Suppressor macrophage treated with lipopolysaccharide for 4 hours (primary cell): ENCODE data around the gene ZHX3.
"Not testable (repeated sequence)": the region's sequence is repeated elsewhere in the genome, so short reads cannot be mapped to it uniquely, and the experiment has no call there.

Experiments used
- DNase-seq: peaks from one replicate; pipeline ENCODE4 v3.0.0-alpha.2; 2020

The ZHX3 gene

DNA sequence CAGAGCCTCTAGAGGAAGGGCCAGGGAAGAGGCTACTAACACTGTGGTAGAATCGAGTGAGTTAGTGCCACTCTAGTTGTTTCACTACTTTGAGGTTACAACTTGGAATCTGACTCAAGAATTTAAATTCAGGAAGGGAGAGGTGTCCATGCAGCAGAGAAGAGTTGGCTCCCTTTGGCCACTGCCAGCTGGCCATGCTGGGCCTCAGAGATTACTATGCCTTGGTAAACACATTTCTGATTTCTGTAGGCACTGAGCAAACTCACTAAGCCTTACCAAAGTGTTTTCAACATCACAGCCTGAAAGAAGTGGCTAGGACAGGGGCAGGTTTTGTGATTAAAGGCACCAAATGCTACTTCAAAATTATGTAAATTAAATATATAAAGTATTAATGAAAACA, 61.9 kb downstream of the ZHX3 start:
- no peak for DNase-seq

DNA sequence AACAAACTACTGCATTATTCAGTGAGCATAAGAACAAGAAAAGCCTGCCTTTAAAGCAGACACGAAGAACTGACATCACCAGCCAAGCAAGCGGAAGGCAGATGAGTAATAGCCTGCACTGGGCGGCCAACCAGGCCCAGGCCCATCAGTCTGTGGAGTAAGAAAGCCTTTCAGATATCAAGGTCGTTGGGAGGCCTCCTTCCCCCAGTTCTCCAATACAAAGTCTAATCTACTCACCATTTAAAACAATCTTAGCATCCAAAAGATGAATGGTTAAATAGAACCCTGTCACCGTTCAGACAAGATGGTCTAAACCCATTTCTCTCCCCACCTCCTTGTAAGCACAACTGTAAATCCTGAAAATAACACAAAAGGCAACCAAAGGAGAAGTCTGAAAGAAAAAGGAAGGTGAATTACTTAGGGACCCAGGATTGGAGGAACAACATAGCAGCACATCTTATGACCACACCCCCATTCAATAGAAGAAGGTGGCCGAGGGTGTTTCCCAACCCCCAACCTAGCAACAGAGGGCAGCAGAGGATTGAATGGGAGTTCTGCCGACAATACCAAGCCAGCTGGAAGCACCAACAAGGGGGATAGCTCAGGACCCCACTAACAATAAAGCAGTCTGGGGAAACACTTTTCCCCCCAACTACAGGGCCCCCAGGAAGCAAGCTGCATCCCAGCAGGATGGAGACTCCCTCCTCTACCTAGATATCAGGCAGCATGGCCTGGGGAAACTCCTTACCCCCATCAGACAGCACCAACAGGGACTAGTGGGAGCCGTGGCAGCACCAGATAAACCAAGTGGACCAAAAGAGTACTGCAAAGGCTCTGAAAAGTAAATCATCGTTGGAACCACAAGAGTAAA, 67.9 kb downstream of the ZHX3 start:
- peak; percentile 28 for DNase-seq

DNA sequence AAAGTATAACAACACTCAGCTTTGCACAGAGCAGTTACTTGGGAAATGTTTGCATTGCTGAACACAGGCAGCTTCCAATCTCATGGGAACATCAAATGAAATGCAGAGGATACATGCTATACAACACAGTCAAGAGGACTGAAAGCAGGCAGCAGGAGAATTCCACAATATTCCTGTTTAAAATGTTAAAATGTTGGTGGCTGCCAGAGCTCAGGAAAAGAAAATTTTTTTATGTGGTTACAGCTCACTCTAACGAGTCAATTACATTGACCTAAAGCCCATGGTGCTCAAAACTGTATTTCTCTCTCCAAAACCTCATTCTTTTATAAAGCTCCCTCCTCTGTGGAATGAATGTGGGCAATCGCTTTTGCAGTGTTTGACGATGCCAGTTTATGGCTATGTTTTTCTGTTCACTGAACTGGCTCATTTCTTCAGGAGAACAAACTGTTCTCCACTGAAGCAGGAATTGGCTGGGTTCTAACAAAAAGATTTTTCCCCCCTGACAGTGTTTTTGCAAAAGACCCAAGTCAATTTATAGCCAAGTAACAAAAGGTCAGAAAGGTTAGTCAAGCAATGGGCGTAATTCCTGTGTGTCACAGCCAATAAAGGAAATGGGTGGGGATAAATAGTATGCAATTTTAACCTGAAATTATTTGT, 69.0 kb downstream of the ZHX3 start:
- DNase-seq = no peak

DNA sequence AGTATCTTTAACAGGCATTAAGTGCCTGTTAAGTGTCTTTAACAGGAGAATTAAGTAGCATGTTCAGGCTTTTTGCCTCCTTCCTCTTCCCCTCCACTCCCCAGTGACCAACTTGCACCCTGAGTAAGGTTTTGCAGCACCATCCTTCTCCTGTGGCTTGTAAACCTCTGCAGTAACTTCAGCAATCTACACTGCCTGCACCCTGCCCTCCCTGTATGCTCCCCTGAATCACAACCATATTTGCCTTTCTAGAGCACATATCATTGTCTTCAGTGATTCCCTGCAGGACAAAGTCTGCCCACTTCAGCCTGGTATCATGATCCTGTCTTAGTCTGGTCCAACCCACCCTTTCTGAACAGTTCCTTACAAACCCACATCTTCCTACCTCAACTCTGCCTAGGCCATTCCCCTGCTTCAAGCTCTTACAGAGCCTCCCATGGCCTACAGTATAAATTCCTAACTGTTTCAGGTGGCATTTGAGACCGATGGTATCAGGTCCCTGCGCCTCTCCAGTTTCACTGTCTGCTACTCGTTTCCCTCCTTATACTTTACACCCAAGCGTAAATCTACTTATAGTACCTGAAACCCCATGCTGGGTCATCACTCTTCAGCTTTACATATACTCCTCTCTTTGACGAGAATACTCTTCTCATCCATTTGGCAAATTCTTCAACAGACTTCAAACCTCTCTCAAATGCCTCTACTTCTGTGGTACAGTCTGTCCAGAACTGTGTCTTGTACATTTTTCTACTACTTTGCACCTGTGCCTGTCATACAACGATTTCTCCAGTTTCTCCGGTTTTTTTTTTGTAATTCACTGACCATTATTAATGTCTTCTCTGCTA, 69.8 kb downstream of the ZHX3 start:
- no peak for DNase-seq

DNA sequence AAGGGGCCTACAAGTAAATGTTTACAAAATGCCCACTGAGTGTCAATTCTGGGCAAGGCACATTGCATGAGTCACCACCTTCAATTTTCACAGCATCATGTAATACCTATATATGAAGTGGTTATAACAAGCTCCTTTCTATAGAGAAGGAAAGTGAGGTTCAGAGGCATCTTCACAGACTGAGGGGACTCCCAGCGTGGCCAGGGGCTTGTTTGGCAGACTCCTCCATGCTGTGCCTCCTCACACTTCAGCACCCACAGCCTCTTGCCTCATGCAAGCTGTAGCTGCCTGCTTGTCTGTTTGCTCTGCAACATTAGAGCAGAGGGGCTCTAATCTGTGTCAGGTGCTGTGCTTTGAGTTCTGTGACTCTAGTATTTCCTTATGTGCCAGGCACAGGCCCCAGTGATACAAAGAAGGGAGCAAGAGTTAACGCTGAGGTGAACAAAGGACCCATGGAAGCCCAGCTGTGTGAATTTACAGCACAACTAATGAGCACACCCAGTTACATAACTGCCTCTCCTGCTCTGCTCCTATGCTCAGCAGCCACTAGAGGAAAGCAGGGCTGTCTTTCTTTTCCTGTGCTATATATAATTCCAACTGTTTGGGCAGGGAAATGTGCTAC, 72.3 kb downstream of the ZHX3 start:
- no peak for DNase-seq

DNA sequence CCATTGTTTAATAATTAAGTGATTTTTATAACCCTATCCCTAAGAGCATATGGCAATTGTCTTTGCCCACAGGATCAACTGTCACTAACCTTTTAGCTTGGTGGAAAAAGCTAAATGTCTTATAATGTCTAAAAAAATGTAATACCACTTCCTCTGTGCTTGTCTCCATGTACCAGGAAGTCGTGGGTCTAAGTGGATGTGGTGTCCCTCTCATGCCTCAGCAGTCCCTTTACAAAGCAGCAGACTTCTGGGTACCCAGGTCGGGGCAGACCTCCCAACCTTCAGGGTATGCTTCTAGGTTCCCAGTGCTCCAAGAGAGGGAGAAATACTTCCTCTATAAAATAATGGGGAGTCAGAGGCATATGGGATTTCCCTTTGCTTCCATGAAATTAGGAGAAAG, 74.7 kb downstream of the ZHX3 start:
- DNase-seq = no peak

DNA sequence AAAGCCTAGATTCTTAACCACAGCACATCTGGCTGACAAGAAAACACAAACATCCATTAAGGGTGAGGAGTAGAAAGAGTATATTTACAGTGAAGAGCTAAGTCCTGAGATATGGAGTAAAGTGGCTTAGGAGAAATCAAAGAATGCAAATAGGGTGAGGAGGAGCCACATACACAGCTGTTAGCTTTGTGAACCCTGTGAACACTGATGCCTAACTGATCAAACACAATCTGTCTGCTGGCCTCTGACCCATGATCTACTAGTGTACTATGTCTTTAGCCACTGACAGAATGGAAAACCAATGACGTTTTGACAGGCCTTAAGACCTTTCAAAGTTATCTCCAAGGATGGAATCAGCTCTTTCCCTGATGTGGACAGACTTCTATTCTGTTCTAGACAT, 75.2 kb downstream of the ZHX3 start:
- DNase-seq = no peak

DNA sequence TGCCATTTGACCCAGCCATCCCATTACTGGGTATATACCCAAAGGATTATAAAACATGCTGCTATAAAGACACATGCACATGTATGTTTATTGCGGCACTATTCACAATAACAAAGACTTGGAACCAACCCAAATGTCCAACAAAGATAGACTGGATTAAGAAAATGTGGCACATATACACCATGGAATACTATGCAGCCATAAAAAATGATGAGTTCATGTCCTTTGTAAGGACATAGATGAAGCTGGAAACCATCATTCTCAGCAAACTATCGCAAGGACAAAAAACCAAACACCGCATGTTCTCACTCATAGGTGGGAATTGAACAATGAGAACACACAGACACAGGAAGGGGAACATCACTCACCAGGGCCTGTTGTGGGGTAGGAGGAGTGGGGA, 80.3 kb downstream of the ZHX3 start:
- not testable (repeated sequence) for DNase-seq

DNA sequence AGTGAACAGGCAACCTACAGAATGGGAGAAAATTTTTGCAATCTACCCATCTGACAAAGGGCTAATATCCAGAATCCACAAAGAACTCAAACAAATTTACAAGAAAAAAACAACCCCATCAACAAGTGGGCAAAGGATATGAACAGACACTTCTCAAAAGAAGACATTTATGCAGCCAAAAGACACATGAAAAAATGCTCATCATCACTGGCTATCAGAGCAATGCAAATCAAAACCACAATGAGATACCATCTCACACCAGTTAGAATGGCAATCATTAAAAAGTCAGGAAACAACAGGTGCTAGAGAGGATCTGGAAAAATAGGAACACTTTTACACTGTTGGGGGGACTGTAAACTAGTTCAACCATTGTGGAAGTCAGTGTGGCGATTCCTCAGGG, 80.7 kb downstream of the ZHX3 start:
- DNase-seq = not testable (repeated sequence)

DNA sequence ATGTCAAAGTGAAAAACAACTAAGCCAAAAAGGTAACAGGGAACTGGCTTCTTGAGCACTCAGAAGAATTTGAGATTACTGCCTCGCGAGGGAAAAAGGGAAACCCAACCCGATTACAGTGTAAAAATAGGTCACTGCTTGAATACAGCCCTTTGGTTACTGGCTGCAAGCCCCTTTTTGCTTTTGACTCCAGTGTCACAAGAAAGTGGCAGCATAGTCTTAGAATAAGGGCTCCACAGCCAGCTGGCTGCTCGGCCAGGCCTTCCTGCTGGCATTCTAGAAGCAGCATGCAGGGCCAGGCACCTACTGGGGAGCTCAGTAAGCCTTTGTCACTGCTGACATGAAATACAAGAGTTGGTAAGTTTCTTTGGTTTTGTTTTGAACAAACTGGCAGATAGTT, 83.0 kb downstream of the ZHX3 start:
- no peak for DNase-seq

DNA sequence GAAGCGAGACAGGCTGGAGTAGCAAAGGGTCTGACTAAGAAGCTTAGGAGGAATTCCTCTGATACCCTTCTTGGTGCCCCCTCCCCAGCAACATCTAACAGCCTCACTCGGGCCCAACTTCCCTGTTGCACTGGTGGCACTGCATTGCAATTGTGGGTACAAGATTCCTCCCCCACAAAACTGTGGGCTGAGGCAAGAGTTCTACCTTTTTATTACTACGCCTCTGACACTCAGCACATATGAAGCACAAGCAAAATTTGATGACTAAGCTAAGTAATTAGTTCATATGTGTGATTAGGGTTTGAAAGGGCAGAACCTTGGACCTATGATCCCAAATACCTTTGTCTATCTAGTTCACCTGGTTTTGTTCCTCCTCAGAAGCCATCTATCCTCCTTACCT, 83.5 kb downstream of the ZHX3 start:
- no peak for DNase-seq

DNA sequence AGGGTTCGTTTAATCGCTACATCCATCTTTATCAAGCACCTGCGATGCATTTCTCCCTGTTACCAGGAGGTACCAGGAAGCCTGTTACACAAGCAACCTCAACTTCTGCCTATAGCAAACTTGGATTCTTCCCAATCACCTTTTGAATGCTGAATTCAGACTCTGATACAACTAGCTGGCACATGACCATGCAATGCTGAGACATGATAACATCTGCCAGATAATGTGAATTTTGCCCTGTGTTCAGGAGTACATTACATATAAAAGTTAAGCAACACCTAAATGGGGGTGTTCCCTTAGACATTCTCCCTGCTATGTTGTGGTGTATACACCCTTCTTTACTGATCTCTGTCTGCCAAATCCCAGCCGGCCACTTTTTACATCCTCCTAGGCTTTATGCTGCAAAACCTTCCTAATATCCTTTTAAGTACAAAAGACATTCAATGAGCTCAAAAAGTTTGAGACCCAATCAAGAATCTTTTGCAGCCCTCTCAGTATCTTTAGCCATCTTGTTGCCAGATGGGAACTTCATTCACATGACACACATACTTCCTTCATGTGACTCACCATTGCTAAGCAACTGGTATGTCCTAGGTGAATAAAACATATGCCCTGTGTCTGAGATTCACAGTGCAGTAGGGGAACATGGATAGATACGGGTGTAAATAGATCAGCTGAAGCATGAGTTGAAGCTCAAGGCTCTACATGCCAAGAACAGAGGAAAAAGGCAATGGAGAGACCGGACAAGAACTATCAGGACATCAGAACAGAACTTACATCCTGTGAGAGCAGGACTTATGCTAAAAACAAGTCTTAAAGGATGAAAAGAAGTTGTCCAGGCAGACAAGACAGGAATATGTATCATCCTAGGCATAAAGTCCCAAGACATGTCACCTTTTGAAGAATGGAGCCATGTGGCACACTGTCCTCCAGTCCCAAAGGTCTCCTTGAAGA, 84.3 kb downstream of the ZHX3 start:
- peak; percentile 31 for DNase-seq

DNA sequence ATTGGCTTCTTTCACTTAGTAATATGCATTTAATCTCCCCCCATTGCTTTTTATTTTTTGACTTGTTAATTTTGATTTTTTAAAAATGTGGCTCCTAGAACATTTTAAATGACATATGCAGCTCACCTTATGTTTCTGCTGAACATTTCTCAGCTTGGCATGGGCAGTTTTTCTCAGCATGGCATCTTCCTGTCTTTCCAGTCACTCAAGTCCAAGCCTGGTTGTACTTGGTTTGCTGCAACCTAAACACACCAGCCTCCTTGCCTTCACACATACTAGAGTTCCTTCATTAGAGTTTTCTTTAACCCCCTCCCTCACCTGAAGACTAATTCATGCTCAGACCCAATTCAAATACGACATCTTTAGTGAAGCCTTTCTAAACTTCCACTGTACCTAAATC, 86.4 kb downstream of the ZHX3 start:
- no peak for DNase-seq

DNA sequence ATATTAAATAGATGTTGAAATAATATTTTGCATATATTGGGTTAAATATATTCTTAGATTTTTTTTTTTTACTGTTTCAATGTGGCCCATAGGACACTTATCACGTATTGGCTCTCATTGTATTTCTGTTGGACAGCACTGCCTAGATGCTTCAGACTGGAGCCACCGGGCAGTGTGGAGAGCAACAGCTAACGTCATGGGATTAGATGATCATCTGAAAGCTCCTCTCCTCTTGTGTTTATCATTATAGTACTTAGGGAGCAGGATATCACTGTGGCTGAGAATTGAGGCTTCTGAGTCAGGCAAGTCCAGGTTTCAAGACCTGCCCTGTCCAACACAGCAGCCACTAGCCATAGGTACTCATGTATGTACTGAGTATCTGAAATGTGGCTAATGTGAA, 87.4 kb downstream of the ZHX3 start:
- DNase-seq = no peak

DNA sequence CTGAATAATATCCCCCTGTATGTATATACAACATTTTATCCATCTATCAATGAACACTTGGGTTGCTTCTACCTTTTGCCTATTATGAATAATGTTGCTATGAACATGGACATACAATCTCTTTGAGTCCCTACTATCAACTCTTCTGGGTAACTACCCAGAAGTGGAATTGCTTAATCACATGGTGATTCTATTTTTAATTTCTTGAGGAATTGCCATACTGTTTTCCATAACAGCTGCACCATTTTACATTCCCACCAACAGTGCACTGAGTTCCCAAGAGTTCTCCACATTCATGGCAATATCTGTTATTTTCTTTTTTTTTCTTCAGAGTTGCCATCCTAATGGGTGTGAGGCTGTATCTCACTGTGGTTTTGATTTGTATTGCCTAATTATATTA, 88.3 kb downstream of the ZHX3 start:
- DNase-seq = no peak

DNA sequence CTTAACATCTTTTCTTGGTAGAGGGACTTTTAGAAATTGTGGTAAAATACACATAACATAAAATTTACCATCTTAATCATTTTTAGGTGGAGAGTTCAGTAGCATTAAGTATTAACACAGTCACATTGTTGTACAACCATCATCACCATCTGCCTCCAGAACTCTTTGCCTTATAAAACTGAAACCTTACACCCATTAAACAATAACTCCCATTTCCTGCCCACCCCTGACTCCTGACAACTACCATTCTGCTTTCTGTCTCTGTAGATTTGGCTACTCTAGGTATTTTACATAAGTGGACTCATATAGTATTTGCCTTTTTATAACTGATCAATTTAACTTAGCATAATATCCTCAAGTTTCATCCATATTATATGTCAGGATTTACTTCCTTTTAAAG, 88.7 kb downstream of the ZHX3 start:
- no peak for DNase-seq

DNA sequence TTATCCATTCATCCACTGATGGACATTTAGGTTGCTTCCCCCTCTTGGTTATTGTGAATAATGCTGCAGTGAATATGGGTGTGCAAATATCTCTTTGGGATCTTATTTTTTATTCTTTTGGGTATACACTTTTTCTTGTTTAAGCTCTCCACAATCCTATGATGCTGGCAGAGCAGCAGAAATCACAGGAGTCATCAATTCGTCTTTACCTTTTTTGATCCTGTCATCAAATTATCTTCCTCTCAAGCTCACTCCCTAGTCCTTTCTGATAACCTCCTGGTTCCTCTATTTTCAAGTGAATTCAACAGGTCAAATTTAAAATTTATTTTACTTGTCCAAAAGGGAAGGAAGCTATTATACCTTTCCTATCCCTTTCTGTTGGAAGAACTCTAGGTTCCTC, 91.1 kb downstream of the ZHX3 start:
- no peak for DNase-seq

DNA sequence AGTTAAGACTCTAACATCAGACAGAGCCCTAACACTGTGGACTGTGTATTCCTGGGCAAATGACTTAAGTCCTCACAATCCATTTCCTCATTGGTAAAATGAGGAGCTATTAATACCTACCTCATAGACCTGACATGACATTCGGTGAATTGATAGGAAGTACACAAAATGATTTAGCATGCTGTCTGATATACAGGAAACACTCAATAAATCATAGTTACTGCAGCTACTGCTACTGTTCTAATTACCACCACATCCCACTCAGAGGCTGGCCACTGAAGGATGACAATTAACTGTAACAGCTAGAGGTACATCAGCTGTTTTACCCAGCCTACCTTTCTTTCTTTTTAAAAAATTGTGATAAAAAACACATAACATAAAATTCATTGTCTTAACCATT, 92.4 kb downstream of the ZHX3 start:
- no peak for DNase-seq

DNA sequence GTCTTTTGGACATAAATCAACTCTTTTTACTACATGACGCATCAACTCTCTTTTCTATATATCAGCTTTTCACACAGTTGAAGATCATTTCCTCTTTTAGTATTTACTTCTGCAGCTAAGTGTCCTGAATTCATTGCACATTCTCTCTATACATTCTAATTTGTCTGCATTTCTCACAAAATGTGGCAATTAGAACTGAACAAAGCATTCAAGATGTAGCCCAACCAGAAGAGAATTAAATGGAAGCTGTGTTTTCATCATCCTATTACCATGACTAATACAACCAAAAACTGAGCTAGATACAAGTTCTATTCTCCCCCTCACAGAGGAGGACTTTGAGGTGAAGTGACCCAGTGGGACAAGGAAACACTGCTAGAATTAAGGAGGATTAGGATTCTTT, 93.2 kb downstream of the ZHX3 start:
- DNase-seq = no peak

DNA sequence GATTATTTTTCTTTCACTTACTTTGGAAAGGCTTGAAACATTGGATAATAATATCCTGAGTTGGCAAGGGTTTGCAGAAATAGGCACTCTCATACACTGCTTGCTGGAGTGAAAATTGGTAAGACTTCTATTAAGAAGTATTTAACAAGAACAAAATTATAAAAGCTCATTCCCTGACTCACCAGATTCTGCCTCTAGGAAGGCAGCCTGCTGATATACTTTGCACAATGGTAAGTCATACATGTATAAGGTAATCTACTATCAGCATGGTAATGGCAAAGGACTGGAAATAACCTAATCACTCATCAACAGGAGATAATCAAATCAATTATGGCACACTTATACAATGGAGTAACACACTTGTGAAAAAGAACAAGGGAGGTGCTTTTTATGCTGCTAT, 94.4 kb downstream of the ZHX3 start:
- no peak for DNase-seq

DNA sequence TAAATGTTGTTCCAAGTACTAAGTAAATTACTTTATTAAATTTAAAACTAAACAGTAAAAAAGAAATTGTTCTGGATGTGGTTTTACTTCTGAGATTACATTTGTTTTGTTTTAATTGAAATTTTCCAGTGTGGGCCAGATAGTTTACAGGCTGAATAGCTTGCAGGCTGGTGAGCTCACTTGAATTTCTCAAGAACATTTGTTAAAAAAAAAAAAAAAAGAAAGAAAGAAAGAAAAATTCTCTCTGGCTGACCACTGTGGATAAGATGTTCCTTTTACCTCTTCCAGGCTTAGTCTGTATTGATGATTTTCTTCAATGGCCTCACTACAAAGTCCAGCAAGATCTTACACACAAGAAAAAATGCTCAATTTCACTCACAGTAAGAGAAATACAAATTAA, 94.8 kb downstream of the ZHX3 start:
- DNase-seq = no peak

DNA sequence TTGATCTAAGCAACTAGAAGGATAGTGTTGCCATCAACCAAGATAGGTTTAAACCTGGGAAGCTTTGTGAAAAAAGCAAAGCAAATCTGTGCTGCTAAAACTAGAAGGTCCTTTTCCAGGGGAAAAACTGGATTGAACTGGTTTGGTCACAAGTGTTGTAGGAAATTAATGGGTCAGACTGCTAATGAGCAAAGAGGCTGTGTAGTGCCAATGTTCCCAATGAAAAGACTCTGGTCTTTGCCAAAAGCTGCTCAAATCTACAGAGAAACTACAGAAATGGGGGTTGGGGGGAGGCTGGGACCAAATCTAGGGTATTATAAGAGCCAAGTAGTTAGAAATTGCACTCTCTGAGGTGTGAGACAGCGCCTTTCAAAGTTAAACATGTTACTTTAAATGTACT, 95.2 kb downstream of the ZHX3 start:
- DNase-seq = no peak
